T-cell (primary cell): ENCODE results near the gene CCDC148. TPM values are rescaled to one million over a fixed set of nuclear protein-coding genes. Genes with fewer than 3 reads are reported as not detected.

Experiments used
- ATAC-seq, 4 experiments: fragments of 200-7000 bp in 3 of 4; fragments of 150-1000 bp in 1 of 4; cut with Tn5 transposase; replicated peaks in 1 of 4; 1 replicate in 3 of 4; 2 replicates in 1 of 4; pipeline ENCODE4 v1.10.0; 2021; ENCODE audit warnings: moderate library complexity in 3 of 4, mild to moderate bottlenecking in 2 of 4, moderate number of reproducible peaks in 1 of 4
- CTCF ChIA-PET, 2 donors: fragments of 300-600 bp; sonication (Branson Sonifier 250); formaldehyde crosslinking; loops; one replicate each; lab custom pipeline; 2022; ENCODE audit warnings: antibody characterized with exemption in 2 of 2; lab: Charles Lee
- POLR2A ChIA-PET, 2 donors: fragments of 300-600 bp; sonication (Branson Sonifier 250); formaldehyde crosslinking; loops; one replicate each; lab custom pipeline; 2022; ENCODE audit warnings: antibody characterized with exemption in 2 of 2; lab: Charles Lee
- DNase-seq, 35 experiments: peaks; one replicate each; pipeline versions ENCODE4 v3.0.0 to v3.0.0-alpha.2; 2013 to 2023
- H3K27ac ChIP-seq: one replicate; pipeline ENCODE4 v1.5.1; 2013; ENCODE audit warnings: low read length
- H3K27me3 ChIP-seq, 2 experiments: replicated peaks in 1 of 2; 1 replicate in 1 of 2; 2 replicates in 1 of 2; pipeline versions ENCODE4 v1.6.1 to v1.7.0; 2013; ENCODE audit warnings: low read length in 1 of 2, mixed read lengths in 1 of 2; ENCODE audit not compliant: control insufficient read depth in 2 of 2, insufficient read depth in 2 of 2; ENCODE audit errors: extremely low read depth in 1 of 2
- H3K36me3 ChIP-seq, 2 donors: 1 replicate in 1 of 2; 2 replicates in 1 of 2; pipeline versions ENCODE4 v1.6.1 to v1.7.0; 2013; ENCODE audit warnings: low read length in 1 of 2; ENCODE audit not compliant: control insufficient read depth in 2 of 2, insufficient read depth in 1 of 2; ENCODE audit errors: extremely low read depth in 1 of 2
- H3K4me1 ChIP-seq, 2 experiments: 1 replicate in 1 of 2; 2 replicates in 1 of 2; pipeline versions ENCODE4 v1.6.1 to v1.7.0; 2013; ENCODE audit warnings: low read length in 2 of 2, mixed read lengths in 1 of 2; ENCODE audit not compliant: insufficient read depth in 2 of 2, control insufficient read depth in 1 of 2; ENCODE audit errors: extremely low read depth in 1 of 2
- H3K4me3 ChIP-seq, 2 donors: 1 replicate in 1 of 2; 2 replicates in 1 of 2; pipeline versions ENCODE4 v1.5.1 to v1.7.0; 2013; ENCODE audit warnings: mild to moderate bottlenecking in 2 of 2, low read length in 1 of 2, moderate library complexity in 1 of 2; ENCODE audit not compliant: control insufficient read depth in 1 of 2; ENCODE audit errors: extremely low read depth in 1 of 2
- H3K9me3 ChIP-seq: 2 replicates; pipeline ENCODE4 v1.7.0; 2013
- H3K27ac Mint-ChIP-seq, 2 donors: one replicate each; pipeline ENCODE4 v1.8.0; 2020 to 2021; ENCODE audit warnings: mild to moderate bottlenecking in 2 of 2, mixed read lengths in 2 of 2
- H3K27me3 Mint-ChIP-seq, 2 donors: one replicate each; pipeline ENCODE4 v1.8.0; 2021 to 2022; ENCODE audit warnings: mixed read lengths in 2 of 2
- H3K36me3 Mint-ChIP-seq: one replicate; pipeline ENCODE4 v1.8.0; 2021; ENCODE audit warnings: mixed read lengths
- H3K4me1 Mint-ChIP-seq, 3 donors: one replicate each; pipeline ENCODE4 v1.8.0; 2020 to 2022; ENCODE audit warnings: mixed read lengths in 3 of 3, mild to moderate bottlenecking in 1 of 3
- H3K4me3 Mint-ChIP-seq, 3 donors: one replicate each; pipeline ENCODE4 v1.8.0; 2020 to 2022; ENCODE audit warnings: mild to moderate bottlenecking in 3 of 3, mixed read lengths in 3 of 3, moderate library complexity in 3 of 3
- H3K9me3 Mint-ChIP-seq, 3 donors: one replicate each; pipeline ENCODE4 v1.8.0; 2020 to 2022; ENCODE audit warnings: mixed read lengths in 3 of 3
- WGBS: methylation state at CpG from one replicate; pipeline ENCODE4 v1.1.5; 2013; ENCODE audit warnings: missing lambda C conversion rate; ENCODE audit not compliant: insufficient coverage; 5-methylcytosine and 5-hydroxymethylcytosine counted together
- total RNA-seq, 35 experiments: library from RNA in 6 of 35; stranded (reverse) in 6 of 35; fragments of 120-200 nt in 1 of 35; gene quantifications; one replicate each; pipeline versions ENCODE4 v1.2.1 to v1.2.4 and lab custom pipeline; 2013 to 2026

Gene CCDC148
- total RNA-seq, 5 donors from 2014 or later (not counting 1 experiment from before 2014, with no cell fraction given) = not detected

- POLR2A ChIA-PET = no interaction called here
- no peaks in the 10 kb centered on the region for H3K36me3 ChIP-seq
- no peaks in the 10 kb centered on the region for H3K27me3 ChIP-seq
- Mint-ChIP-seq H3K27me3 (no peaks in the 10 kb centered on the region), H3K36me3 (peaks cover 10% of the 10 kb centered on the region), H3K9me3 (no peaks in the 10 kb centered on the region), H3K4me1 (peaks cover 0 to 6% (median 0%) of the 10 kb centered on the region in 3 donors), H3K27ac (no peak overlapping the region), H3K4me3 (no peak overlapping the region)
- no peak for DNase-seq
- no peak for ATAC-seq
- 50% methylated on average over 2 of the region's 2 CpGs for WGBS
- H3K9me3 ChIP-seq = no peaks in the 10 kb centered on the region
- no peak overlapping the region for H3K4me3 ChIP-seq
- no peak overlapping the region for H3K27ac ChIP-seq
- no peaks in the 10 kb centered on the region for H3K4me1 ChIP-seq
- CTCF ChIA-PET = interaction anchor here in 1 of 2 donors (0.7 kb wide), 1 partner anchor 741 kb away, joined by 3 read pairs; no protein-coding TSS in a partner anchor
Measured at GRCh38 chr2:158493458-158493857, 36.9 kb upstream of the CCDC148 start.

DNA sequence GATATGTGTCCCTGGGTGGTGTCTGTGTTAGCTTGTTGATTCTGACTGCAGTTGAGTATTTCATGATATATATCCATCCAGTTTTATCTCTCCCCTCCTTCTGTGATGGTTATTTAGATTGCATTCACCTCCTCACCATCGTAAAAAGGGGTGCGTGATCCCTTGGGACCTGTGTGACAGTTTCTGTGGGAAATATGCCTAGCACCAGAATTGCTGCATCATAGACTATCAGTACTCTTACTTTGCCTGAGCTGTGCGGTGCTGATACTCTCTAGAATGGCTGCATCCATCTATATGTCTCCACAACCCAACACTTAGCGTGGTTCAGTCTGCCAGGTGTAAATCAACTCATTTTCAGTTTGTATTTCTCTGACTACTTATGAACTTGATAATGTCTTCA, 34.5 kb upstream of the CCDC148 start:
- Histone ChIP-seq H3K9me3 (no peaks in the 10 kb centered on the region), H3K36me3 (no peaks in the 10 kb centered on the region), H3K27me3 (no peaks in the 10 kb centered on the region), H3K27ac (no peak overlapping the region), H3K4me1 (no peaks in the 10 kb centered on the region), H3K4me3 (no peak overlapping the region)
- POLR2A ChIA-PET = no interaction called here
- no peaks in the 10 kb centered on the region for H3K4me1 Mint-ChIP-seq
- no peak for DNase-seq
- no peak overlapping the region for H3K27ac Mint-ChIP-seq
- 100% methylated on average over 3 of the region's 4 CpGs for WGBS
- H3K4me3 Mint-ChIP-seq = no peak overlapping the region
- peaks cover 6% of the 10 kb centered on the region for H3K36me3 Mint-ChIP-seq
- ATAC-seq = no peak
- CTCF ChIA-PET = interaction anchor here in 1 of 2 donors (1.4 kb wide), 1 partner anchor 13 kb away, joined by 6 read pairs; no protein-coding TSS in a partner anchor
- no peaks in the 10 kb centered on the region for H3K27me3 Mint-ChIP-seq
- H3K9me3 Mint-ChIP-seq = no peaks in the 10 kb centered on the region

DNA sequence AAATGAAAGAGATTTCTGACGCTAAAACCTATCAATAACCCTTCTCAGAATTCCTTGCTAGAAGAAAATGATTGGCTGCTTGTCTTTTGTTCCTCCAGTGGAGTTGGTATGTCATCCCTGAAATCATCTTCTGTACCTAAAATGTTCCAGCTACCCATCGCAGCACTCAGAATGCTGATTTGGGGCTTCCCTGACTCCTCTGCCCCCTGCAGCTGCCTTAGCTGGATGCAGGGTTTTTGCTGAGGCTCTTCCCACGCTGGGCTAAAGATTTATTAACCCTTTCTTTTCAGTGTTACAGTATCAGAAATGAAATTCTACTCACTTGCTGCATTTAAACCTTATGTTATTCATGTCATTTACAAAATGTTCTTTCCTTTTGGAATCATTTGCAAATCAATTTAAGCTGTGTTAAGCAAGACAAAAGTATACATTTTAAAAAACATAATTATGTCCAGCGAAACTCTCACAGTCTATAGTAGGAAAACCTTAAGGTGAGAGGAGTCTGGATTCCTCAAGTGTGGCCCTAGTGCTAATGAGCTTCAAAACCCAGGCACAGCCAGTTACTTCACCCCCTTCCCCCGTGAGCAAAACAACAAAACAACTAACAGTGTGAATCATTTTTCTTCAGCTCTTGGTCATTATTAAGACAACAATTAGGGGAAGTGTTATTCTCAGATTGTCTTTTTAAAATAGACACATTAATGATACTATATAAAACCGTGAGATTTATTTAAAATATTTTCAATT, 33.0 kb upstream of the CCDC148 start:
- H3K4me3 ChIP-seq = no peak overlapping the region
- ChIA-PET CTCF (interaction anchor here (1.0 to 1.4 kb wide), 2 partner anchors 12 to 15 kb away, joined by 4 to 6 read pairs; no protein-coding TSS in a partner anchor), POLR2A (no interaction called here)
- Mint-ChIP-seq H3K27me3 (no peaks in the 10 kb centered on the region), H3K4me1 (no peaks in the 10 kb centered on the region), H3K9me3 (no peaks in the 10 kb centered on the region), H3K4me3 (no peak overlapping the region), H3K27ac (no peak overlapping the region), H3K36me3 (peaks cover 6% of the 10 kb centered on the region)
- 0% methylated on average over 1 of the region's 6 CpGs for WGBS
- DNase-seq (no peak), ATAC-seq (no peak)
- no peaks in the 10 kb centered on the region for H3K4me1 ChIP-seq
- H3K9me3 ChIP-seq = no peaks in the 10 kb centered on the region
- no peaks in the 10 kb centered on the region for H3K36me3 ChIP-seq
- H3K27me3 ChIP-seq = no peaks in the 10 kb centered on the region
- no peak overlapping the region for H3K27ac ChIP-seq

DNA sequence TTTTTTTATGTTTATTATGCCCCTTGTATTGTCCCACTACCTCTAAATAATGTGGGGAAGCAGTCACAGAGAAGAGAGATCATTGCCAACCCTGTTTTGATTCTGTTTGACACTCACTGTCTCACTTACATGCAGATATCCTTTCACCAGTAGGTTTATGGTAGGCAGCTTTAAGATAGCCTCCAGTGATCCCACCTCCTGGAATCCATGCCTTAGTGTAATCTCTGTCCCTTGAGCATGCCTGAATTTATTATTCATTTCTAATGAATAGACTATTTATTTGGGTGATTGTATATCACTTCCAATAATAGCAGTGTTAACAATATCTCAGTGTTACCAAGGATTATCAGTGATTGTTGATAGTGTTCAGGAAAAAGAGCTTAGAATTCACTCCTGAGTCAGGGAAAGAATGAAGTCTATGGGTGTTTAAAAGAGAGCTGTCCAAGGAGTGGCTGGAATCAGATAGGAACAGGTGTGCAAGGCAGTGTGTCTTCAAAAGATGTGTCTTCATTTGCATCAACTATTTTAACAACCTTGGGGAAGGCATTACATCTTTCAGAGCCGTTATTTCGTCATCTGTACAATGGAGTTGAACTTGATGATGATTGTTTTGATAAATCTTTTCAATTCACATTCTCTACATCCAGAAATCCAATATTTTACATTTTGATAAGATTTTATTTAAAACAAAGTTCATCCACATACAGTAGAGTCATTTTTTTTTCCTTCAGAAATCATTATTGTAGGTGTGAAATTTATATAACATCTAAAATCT, 32.1 kb upstream of the CCDC148 start:
- DNase-seq = no peak
- Mint-ChIP-seq H3K36me3 (peaks cover 6% of the 10 kb centered on the region), H3K9me3 (no peaks in the 10 kb centered on the region), H3K4me3 (no peak overlapping the region), H3K27me3 (no peaks in the 10 kb centered on the region), H3K4me1 (no peaks in the 10 kb centered on the region), H3K27ac (no peak overlapping the region)
- no peaks in the 10 kb centered on the region for H3K9me3 ChIP-seq
- no peaks in the 10 kb centered on the region for H3K36me3 ChIP-seq
- H3K27ac ChIP-seq = no peak overlapping the region
- no peak overlapping the region for H3K4me3 ChIP-seq
- no CpG with 5 or more reads among the region's 2 CpGs for WGBS
- no peaks in the 10 kb centered on the region for H3K4me1 ChIP-seq
- ChIA-PET POLR2A (interaction anchor here in 1 of 2 donors (0.6 kb wide), 1 partner anchor 17 kb away, joined by 3 read pairs; no protein-coding TSS in a partner anchor), CTCF (interaction anchor here in 1 of 2 donors (1.0 kb wide), 1 partner anchor 16 kb away, joined by 4 read pairs; no protein-coding TSS in a partner anchor)
- no peak for ATAC-seq
- no peaks in the 10 kb centered on the region for H3K27me3 ChIP-seq

DNA sequence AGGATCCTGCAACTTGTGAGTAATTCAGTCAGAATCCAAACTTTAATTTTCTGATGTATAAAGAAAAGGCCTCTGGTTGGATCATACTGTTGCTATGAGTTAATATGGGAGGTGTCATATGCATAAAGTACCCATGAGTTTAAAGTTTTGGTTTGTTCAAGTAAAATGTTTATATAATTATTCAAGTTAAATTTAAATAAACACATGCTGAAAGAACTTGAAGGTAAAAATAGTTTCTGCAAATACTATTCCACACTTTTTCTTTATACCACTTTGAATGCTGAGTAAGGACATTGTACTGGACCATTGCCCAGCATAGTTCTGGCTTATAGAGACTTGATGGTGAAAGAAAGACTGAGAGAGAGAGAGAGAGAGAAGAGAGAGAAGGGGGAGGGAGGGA, 30.9 kb upstream of the CCDC148 start:
- CTCF ChIA-PET = interaction anchor here (0.6 kb wide), 2 partner anchors 1304 to 1318 kb away, joined by 3 to 4 read pairs; no protein-coding TSS in a partner anchor
- no peak for ATAC-seq

DNA sequence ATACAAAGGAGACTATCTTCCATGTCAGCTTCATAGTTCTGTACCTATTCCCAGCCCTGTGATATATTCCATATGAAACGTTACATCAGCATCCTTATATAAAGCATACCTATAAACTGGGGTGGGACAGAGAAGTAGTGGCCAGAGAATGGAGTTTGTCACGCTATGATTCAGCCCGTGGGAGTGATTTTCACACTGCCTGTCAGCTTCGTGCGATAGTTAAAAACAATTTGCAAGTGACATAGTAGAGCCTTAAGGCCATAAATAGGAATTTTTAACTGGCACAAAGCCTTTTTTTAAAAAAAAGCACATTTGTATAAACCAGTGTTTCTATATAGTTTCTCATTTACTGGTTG, 30.4 kb upstream of the CCDC148 start:
- Mint-ChIP-seq H3K9me3 (no peaks in the 10 kb centered on the region), H3K27ac (no peak overlapping the region), H3K36me3 (peaks cover 5% of the 10 kb centered on the region), H3K4me1 (peaks cover 0 to 5% (median 2%) of the 10 kb centered on the region in 3 donors), H3K27me3 (no peaks in the 10 kb centered on the region), H3K4me3 (no peak overlapping the region)
- ChIA-PET POLR2A (no interaction called here), CTCF (no interaction called here)
- no CpG with 5 or more reads among the region's 5 CpGs for WGBS
- no peaks in the 10 kb centered on the region for H3K9me3 ChIP-seq
- H3K27ac ChIP-seq = no peak overlapping the region
- H3K36me3 ChIP-seq = no peaks in the 10 kb centered on the region
- H3K4me1 ChIP-seq = no peaks in the 10 kb centered on the region
- no peak overlapping the region for H3K4me3 ChIP-seq
- ATAC-seq (no peak), DNase-seq (no peak)
- no peaks in the 10 kb centered on the region for H3K27me3 ChIP-seq

More for the DNA sequence above, 30.9 kb upstream of the CCDC148 start:
- no peak overlapping the region for H3K27ac Mint-ChIP-seq
- Histone ChIP-seq H3K4me1 (no peaks in the 10 kb centered on the region), H3K27ac (no peak overlapping the region), H3K27me3 (no peaks in the 10 kb centered on the region), H3K36me3 (no peaks in the 10 kb centered on the region), H3K9me3 (no peaks in the 10 kb centered on the region), H3K4me3 (no peak overlapping the region)
- POLR2A ChIA-PET = no interaction called here
- peaks cover 0 to 5% (median 2%) of the 10 kb centered on the region in 3 donors for H3K4me1 Mint-ChIP-seq
- H3K27me3 Mint-ChIP-seq = no peaks in the 10 kb centered on the region
- no peak for DNase-seq
- peaks cover 6% of the 10 kb centered on the region for H3K36me3 Mint-ChIP-seq
- no peaks in the 10 kb centered on the region for H3K9me3 Mint-ChIP-seq
- H3K4me3 Mint-ChIP-seq = no peak overlapping the region
